HCT116 (cell line): ENCODE data around the gene BCAR3. TPM values are rescaled to one million over a fixed set of nuclear protein-coding genes. Genes with fewer than 3 reads are reported as not detected.

Experiments
- ATAC-seq: fragments of 200-7000 bp; cut with Tn5 transposase; 2 replicates; pipeline ENCODE4 v1.9.1; 2020; ENCODE audit warnings: mild to moderate bottlenecking, moderate library complexity
- BruUV-seq: library from RNA; stranded (reverse); fragments of 400-500 nt; replicated peaks from 2 replicates; lab custom pipeline; 2021; lab: Mats Ljungman, UMichigan
- CTCF ChIA-PET: fragments of 300-600 bp; sonication (Branson Sonifier 250); formaldehyde crosslinking; loops from one replicate; lab custom pipeline; 2021; ENCODE audit warnings: antibody characterized with exemption; lab: Charles Lee
- POLR2A ChIA-PET: fragments of 300-600, 350-600 bp; sonication (Branson Sonifier 250); formaldehyde crosslinking; loops from one replicate; lab custom pipeline; 2021; ENCODE audit warnings: antibody characterized with exemption; lab: Charles Lee
- RAD21 ChIA-PET, 2 experiments: fragments of 300-600 bp; sonication (Branson Sonifier 250); formaldehyde crosslinking; loops; one replicate each; lab custom pipeline; 2023; ENCODE audit warnings: low total read pairs in 2 of 2; ENCODE audit not compliant: uncharacterized antibody in 2 of 2, unreplicated experiment in 2 of 2, low non-redundant PET in 1 of 2; lab: Charles Lee
- DNase-seq: peaks from one replicate; pipeline ENCODE4 v3.0.0-alpha.2; 2010; ENCODE audit warnings: low read depth, low spot score
- H2AFZ ChIP-seq: fragments of 200-600 bp; shearing (Covaris generic), sonication (generic); 2 replicates; pipeline ENCODE4 v1.6.1; 2017; ENCODE audit warnings: low read depth, mixed run types, mixed read lengths, antibody characterized with exemption, low read length; ENCODE audit not compliant: poor library complexity, severe bottlenecking
- H3K27ac ChIP-seq: 2 replicates; pipeline ENCODE4 v1.5.1; 2012; ENCODE audit warnings: low read depth, low read length
- H3K27me3 ChIP-seq: fragments of 200-600 bp; sonication (generic); 2 replicates; pipeline ENCODE4 v1.6.1; 2016; ENCODE audit warnings: mixed run types, low read length, mixed read lengths; ENCODE audit not compliant: insufficient read depth
- H3K36me3 ChIP-seq, 2 experiments: fragments of 200-500 bp in 1 of 2; fragments of 200-600 bp in 1 of 2; sonication (Bioruptor generic) in 1 of 2; sonication (generic) in 1 of 2; 2 replicates each; pipeline versions ENCODE4 v1.5.1 to v1.6.1; 2014 to 2016; ENCODE audit warnings: low read length in 2 of 2, inconsistent platforms in 1 of 2, mixed read lengths in 1 of 2, mixed run types in 1 of 2; ENCODE audit not compliant: insufficient read depth in 2 of 2, control insufficient read depth in 1 of 2
- H3K4me1 ChIP-seq, 2 experiments: fragments of 200-600 bp in 1 of 2; sonication (generic) in 1 of 2; 2 replicates each; pipeline versions ENCODE4 v1.5.1 to v1.6.1; 2012 to 2017; ENCODE audit warnings: low read length in 2 of 2, inconsistent platforms in 1 of 2, mild to moderate bottlenecking in 1 of 2, mixed read lengths in 1 of 2, mixed run types in 1 of 2, moderate library complexity in 1 of 2; ENCODE audit not compliant: insufficient read depth in 2 of 2, control insufficient read depth in 1 of 2
- H3K4me2 ChIP-seq: fragments of 200-600 bp; sonication (generic); 2 replicates; pipeline ENCODE4 v1.6.1; 2017; ENCODE audit warnings: mixed run types, low read length, mixed read lengths
- H3K4me3 ChIP-seq, 2 experiments: fragments of 200-600 bp in 1 of 2; sonication (generic) in 1 of 2; replicated peaks in 1 of 2; 2 replicates each; pipeline ENCODE4 v1.5.1; 2011 to 2016; ENCODE audit warnings: low read length in 2 of 2, control low read depth in 1 of 2, low read depth in 1 of 2, mild to moderate bottlenecking in 1 of 2, mixed read lengths in 1 of 2, mixed run types in 1 of 2
- H3K79me2 ChIP-seq: fragments of 200-600 bp; sonication (generic); 2 replicates; pipeline ENCODE4 v1.6.1; 2017; ENCODE audit warnings: mild to moderate bottlenecking, mixed run types, low read length, moderate library complexity, mixed read lengths; ENCODE audit not compliant: insufficient read depth
- H3K9ac ChIP-seq: fragments of 200-600 bp; sonication (generic); 2 replicates; pipeline ENCODE4 v1.6.1; 2016; ENCODE audit warnings: low read length, mixed read lengths
- H3K9me2 ChIP-seq: fragments of 200-600 bp; sonication (generic), shearing (Covaris generic); 2 replicates; pipeline ENCODE4 v1.6.1; 2017; ENCODE audit warnings: mixed run types, mild to moderate bottlenecking, moderate library complexity; ENCODE audit not compliant: insufficient read depth
- H3K9me3 ChIP-seq, 2 experiments: fragments of 200-500 bp in 1 of 2; fragments of 200-600 bp in 1 of 2; sonication (Bioruptor generic) in 1 of 2; sonication (generic) in 1 of 2; 2 replicates each; pipeline ENCODE4 v1.6.1; 2014 to 2017; ENCODE audit warnings: low read length in 2 of 2, mixed read lengths in 2 of 2, inconsistent platforms in 1 of 2, low read depth in 1 of 2, mild to moderate bottlenecking in 1 of 2, mixed run types in 1 of 2, moderate library complexity in 1 of 2; ENCODE audit not compliant: control insufficient read depth in 1 of 2, insufficient read depth in 1 of 2
- H4K20me1 ChIP-seq: fragments of 200-600 bp; sonication (generic), shearing (Covaris generic); 2 replicates; pipeline ENCODE4 v1.6.1; 2017; ENCODE audit warnings: mixed run types, mild to moderate bottlenecking, moderate library complexity; ENCODE audit not compliant: insufficient read depth
- CBX3 ChIP-seq: IDR thresholded peaks from 2 replicates; pipeline ENCODE4 v1.6.1; 2012; ENCODE audit warnings: low read depth
- CEBPB ChIP-seq: IDR thresholded peaks from 2 replicates; pipeline ENCODE4 v1.6.1; 2012; ENCODE audit warnings: low read depth
- CTCF ChIP-seq, 3 experiments: fragments of 200-600 bp in 1 of 3; sonication (generic) in 1 of 3; IDR thresholded peaks in 2 of 3; conservative IDR thresholded peaks in 1 of 3; 2 replicates each; pipeline ENCODE4 v1.5.1; 2012 to 2017; ENCODE audit warnings: low read depth in 2 of 3, low read length in 2 of 3, antibody characterized with exemption in 1 of 3, borderline replicate concordance in 1 of 3, control low read depth in 1 of 3, mild to moderate bottlenecking in 1 of 3, mixed read lengths in 1 of 3, mixed run types in 1 of 3, moderate library complexity in 1 of 3; ENCODE audit not compliant: insufficient read depth in 1 of 3
- EGR1 ChIP-seq: IDR thresholded peaks from 2 replicates; pipeline ENCODE4 v1.6.1; 2012; ENCODE audit warnings: low read depth
- ELF1 ChIP-seq: IDR thresholded peaks from 2 replicates; pipeline ENCODE4 v1.6.1; 2012; ENCODE audit warnings: low read depth, borderline replicate concordance
- EZH2 ChIP-seq: fragments of 200-600 bp; sonication (generic); IDR thresholded peaks from 2 replicates; pipeline ENCODE4 v1.6.1; 2017; ENCODE audit warnings: antibody characterized with exemption, mixed run types
- EZH2phosphoT487 ChIP-seq: fragments of 200-600 bp; IDR thresholded peaks from 2 replicates; pipeline ENCODE4 v1.6.1; 2018; ENCODE audit warnings: antibody characterized with exemption, borderline replicate concordance
- FOSL1 ChIP-seq: IDR thresholded peaks from 2 replicates; pipeline ENCODE4 v1.6.1; 2012; ENCODE audit warnings: low read depth
- JUND ChIP-seq: IDR thresholded peaks from 2 replicates; pipeline ENCODE4 v1.6.1; 2012
- MAX ChIP-seq: IDR thresholded peaks from 2 replicates; pipeline ENCODE4 v1.6.1; 2012
- POLR2A ChIP-seq: IDR thresholded peaks from 2 replicates; pipeline ENCODE4 v1.7.0; 2011; ENCODE audit warnings: borderline replicate concordance; ENCODE audit not compliant: insufficient read depth, insufficient read length; ENCODE audit errors: extremely low read depth
- POLR2AphosphoS5 ChIP-seq: IDR thresholded peaks from 2 replicates; pipeline ENCODE4 v1.6.1; 2011; ENCODE audit warnings: mild to moderate bottlenecking, low read depth, low read length, moderate library complexity
- RAD21 ChIP-seq: IDR thresholded peaks from 2 replicates; pipeline ENCODE4 v1.6.1; 2012; ENCODE audit warnings: low read depth, mild to moderate bottlenecking
- REST ChIP-seq: IDR thresholded peaks from 2 replicates; pipeline ENCODE4 v1.6.1; 2012; ENCODE audit warnings: low read depth
- SIN3A ChIP-seq: IDR thresholded peaks from 2 replicates; pipeline ENCODE4 v1.6.1; 2012; ENCODE audit warnings: low read depth
- SRF ChIP-seq: IDR thresholded peaks from 2 replicates; pipeline ENCODE4 v1.6.1; 2012; ENCODE audit warnings: low read depth
- TCF7L2 ChIP-seq: IDR thresholded peaks from 2 replicates; pipeline ENCODE4 v1.7.0; 2011; ENCODE audit warnings: borderline replicate concordance, inconsistent platforms; ENCODE audit not compliant: insufficient read depth, insufficient read length; ENCODE audit errors: extremely low read depth
- YY1 ChIP-seq: IDR thresholded peaks from 2 replicates; pipeline ENCODE4 v1.6.1; 2011; ENCODE audit warnings: low read length, low read depth, moderate library complexity, mild to moderate bottlenecking; ENCODE audit not compliant: insufficient replicate concordance; ENCODE audit errors: extremely low read depth
- ZBTB33 ChIP-seq: IDR thresholded peaks from 2 replicates; pipeline ENCODE4 v1.6.1; 2011; ENCODE audit warnings: mild to moderate bottlenecking, low read length, moderate library complexity; ENCODE audit not compliant: insufficient replicate concordance; ENCODE audit errors: extremely low read depth
- ZFX ChIP-seq: fragments of 450-650 bp; IDR thresholded peaks from 2 replicates; pipeline ENCODE4 v1.6.1; 2017
- intact Hi-C: fragments of 100-400 bp; cut with micrococcal nuclease; formaldehyde crosslinking; loops from 2 replicates; pipeline ENCODE4 v1.10.0; 2022
- total RNA-seq: library from RNA; stranded (reverse); gene quantifications from one replicate; pipeline ENCODE4 v1.2.1, GENCODE V29; 2021; ENCODE audit not compliant: unreplicated experiment

The BCAR3 gene
- total RNA-seq, 1 experiment from 2014 or later: 24.5 TPM

GRCh38 chr1:93680076-93680419, 1.6 kb downstream of the BCAR3 start:
- intact Hi-C loops: loop anchor here (5.0 kb wide), 1 partner anchor 132 kb away; no protein-coding TSS in a partner anchor
- TF ChIP-seq POLR2AphosphoS5 (no peak), POLR2A (no peak), ZBTB33 (no peak), RAD21 (no peak), YY1 (no peak), FOSL1 (no peak), SIN3A (no peak), EZH2 (no peak), CTCF (IDR thresholded peaks at IDR 0.05 in 2 of 3, conservative IDR thresholded peaks at IDR 0.05 in 1 of 3; ENCODE audit: borderline replicate concordance in 1 of 3, insufficient read depth in 1 of 3, low read depth in 2 of 3, low read length in 2 of 3) (no peak), JUND (no peak), MAX (no peak), ZFX (no peak), EGR1 (no peak), ELF1 (no peak), TCF7L2 (no peak), REST (no peak), EZH2phosphoT487 (no peak), CBX3 (no peak), SRF (no peak), CEBPB (no peak)
- Histone ChIP-seq H3K9me3 (no peaks in the 10 kb centered on the region), H3K79me2 (peaks cover 69% of the 10 kb centered on the region), H4K20me1 (peaks cover 12% of the 10 kb centered on the region; the same call in 1 of the 2 replicates), H3K27ac (0 out of 2 replicates have a peak overlapping the region, but pooled peaks have one; percentile 4), H3K4me1 (peaks cover 0 to 59% of the 10 kb centered on the region in 2 experiments; a peak in 2 of 4 replicates), H3K9me2 (no peaks in the 10 kb centered on the region), H3K4me3 (peak overlapping the region; percentile 67 to 77), H3K36me3 (peaks cover 0 to 17% of the 10 kb centered on the region in 2 experiments; a peak in 1 of 4 replicates), H3K4me2 (peak overlapping the region; percentile 92), H3K27me3 (no peaks in the 10 kb centered on the region), H2AFZ (no peak overlapping the region), H3K9ac (peak overlapping the region; percentile 87)
- ChIA-PET RAD21 (no interaction called here), CTCF (interaction anchor here (2.4 kb wide), 1 partner anchor 134 kb away, joined by 13 read pairs; no protein-coding TSS in a partner anchor), POLR2A (no interaction called here)
- ATAC-seq (no peak), DNase-seq (no peak)
- no TSS peak for BruUV-seq
